ENCODE results near the gene PCCA.

GRCh38 chr13:100357764-100358163 is 268.9 kb downstream of the PCCA start:
- no peak for TF ChIP-seq CTCF (IDR thresholded peaks at IDR 0.05; ENCODE audit: extremely low read depth in 1 of 2, insufficient read depth in 1 of 2, low read depth in 1 of 2, low read length in 2 of 2)
- no peak for TF ChIP-seq JUN (IDR thresholded peaks at IDR 0.05; ENCODE audit: borderline replicate concordance, insufficient read depth, insufficient read length, low read depth)
- no peak for TF ChIP-seq EZH2 (IDR thresholded peaks at IDR 0.05; ENCODE audit: borderline replicate concordance, low read depth, low read length, severe bottlenecking)
- TF ChIP-seq POLR2A (IDR thresholded peaks at IDR 0.05; ENCODE audit: low read depth, low read length), result no peak
- TF ChIP-seq, protein P1, sequence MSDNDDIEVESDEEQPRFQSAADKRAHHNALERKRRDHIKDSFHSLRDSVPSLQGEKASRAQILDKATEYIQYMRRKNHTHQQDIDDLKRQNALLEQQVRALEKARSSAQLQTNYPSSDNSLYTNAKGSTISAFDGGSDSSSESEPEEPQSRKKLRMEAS (IDR thresholded peaks at IDR 0.05; ENCODE audit: insufficient read depth, insufficient read length), result no peak
- TF ChIP-seq POLR2AphosphoS5 (IDR thresholded peaks at IDR 0.05; ENCODE audit: insufficient read depth, low read depth, low read length), result no peak
- no peak for TF ChIP-seq GATA2 (IDR thresholded peaks at IDR 0.05; ENCODE audit: insufficient read depth, insufficient read length, low read depth, low read length)
